WI38 (cell line): ENCODE data around the gene LMX1B.
"Not testable (repeated sequence)": the region's sequence is repeated elsewhere in the genome, so short reads cannot be mapped to it uniquely, and the experiment has no call there.

Experiments
- H3K4me3 ChIP-seq: 2 replicates; pipeline ENCODE4 v1.5.1; 2011; ENCODE audit warnings: low read depth, mild to moderate bottlenecking, control low read depth, low read length
- TF ChIP-seq, protein P1 (sequence below): IDR thresholded peaks from 2 replicates; pipeline ENCODE4 v1.5.1; 2012; ENCODE audit warnings: low read depth, mild to moderate bottlenecking, control low read depth, low read length

Gene LMX1B

GRCh38 chr9:126704892-126705766 is 91.4 kb downstream of the LMX1B start:
- TF ChIP-seq, protein P1, sequence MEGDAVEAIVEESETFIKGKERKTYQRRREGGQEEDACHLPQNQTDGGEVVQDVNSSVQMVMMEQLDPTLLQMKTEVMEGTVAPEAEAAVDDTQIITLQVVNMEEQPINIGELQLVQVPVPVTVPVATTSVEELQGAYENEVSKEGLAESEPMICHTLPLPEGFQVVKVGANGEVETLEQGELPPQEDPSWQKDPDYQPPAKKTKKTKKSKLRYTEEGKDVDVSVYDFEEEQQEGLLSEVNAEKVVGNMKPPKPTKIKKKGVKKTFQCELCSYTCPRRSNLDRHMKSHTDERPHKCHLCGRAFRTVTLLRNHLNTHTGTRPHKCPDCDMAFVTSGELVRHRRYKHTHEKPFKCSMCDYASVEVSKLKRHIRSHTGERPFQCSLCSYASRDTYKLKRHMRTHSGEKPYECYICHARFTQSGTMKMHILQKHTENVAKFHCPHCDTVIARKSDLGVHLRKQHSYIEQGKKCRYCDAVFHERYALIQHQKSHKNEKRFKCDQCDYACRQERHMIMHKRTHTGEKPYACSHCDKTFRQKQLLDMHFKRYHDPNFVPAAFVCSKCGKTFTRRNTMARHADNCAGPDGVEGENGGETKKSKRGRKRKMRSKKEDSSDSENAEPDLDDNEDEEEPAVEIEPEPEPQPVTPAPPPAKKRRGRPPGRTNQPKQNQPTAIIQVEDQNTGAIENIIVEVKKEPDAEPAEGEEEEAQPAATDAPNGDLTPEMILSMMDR = peak; percentile 89

DNA sequence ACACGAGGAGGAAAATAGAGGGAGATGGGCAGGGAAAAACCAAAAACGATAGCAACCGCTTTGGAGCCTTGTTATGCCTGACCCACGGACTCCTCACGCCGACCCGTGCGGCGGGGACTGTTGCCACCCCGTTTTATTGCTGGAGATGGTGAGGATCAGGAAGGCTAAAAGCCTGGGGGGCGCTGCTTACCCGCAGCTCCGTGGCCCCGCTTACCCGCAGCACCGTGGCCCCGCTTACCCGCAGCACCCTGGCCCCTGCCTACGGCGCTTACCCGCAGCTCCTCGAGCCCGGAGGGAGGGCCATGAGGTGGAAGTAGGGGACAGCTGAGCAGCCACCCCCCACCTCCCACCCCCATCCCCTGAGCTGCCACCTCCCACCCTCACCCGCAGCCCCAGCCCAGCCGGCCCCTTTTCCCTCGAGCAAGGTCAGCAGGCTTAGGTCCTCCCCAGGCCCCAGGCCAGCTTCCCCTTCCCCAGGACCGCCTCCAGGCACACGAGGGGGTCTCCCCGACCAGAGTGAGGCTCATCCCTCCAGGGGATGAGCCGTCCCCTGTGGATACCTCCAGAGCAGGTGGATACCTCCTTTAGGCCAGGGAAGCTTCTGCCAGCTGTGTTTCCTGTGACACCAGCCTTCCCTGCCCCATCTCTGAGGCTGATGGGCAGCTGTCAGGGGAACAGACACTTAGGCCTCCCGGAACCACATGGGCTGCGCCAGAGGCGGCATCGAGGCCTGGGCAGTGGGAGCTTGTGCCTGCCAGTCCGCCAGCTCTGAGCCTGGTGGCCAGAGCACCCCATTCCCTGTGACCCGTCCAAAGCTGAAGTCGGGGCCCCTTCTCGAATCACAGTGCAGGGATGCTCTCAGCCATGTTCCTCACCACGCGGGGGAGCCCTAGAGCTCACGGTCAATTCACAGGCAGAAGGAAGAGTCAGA is 92.3 kb downstream of the LMX1B start:
- TF ChIP-seq, protein P1 = peak; percentile 53
- H3K4me3 ChIP-seq = no peak overlapping the region

More at GRCh38 chr9:126704892-126705766, 91.4 kb downstream of the LMX1B start:
- H3K4me3 ChIP-seq = no peak overlapping the region

DNA sequence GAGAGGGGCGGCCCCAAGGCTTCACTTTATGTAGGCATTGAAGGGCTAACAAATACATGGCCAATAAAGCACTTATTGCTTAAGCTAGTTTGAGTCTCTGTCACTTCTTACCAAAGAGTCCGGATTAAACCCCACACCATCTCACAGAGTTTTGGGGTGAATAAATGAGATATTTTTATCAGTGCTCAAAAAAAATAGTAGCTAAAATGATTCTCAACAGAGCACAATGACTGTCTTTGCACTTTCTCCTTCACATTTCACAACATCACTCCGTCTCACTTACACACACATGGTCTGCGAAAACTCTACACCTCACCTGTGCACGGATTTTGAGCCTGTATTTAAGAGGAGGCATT is 92.9 kb downstream of the LMX1B start:
- H3K4me3 ChIP-seq = no peak overlapping the region
- TF ChIP-seq, protein P1 = no peak

DNA sequence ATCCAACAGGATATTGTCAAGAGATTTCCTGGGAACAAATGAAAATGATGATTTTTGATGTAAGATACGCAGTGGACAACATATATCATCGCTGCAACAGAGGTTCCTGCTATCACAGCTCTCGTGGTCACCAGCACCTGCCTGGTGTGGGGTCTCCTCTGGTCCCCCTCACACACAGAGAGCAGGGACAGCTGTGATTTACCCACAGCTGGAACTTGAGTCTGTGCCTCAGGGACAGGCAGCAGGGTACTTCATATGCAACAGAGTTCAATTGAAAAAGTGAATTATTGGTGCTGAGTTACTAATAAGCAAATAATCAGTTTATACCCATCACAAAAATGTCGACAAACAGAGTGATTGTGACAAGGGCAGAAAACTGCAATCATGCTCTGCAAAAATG is 93.4 kb downstream of the LMX1B start:
- TF ChIP-seq, protein P1 = no peak
- no peak overlapping the region for H3K4me3 ChIP-seq

- H3K4me3 ChIP-seq = not testable (repeated sequence)
Measured at GRCh38 chr9:126707712-126708111, 94.0 kb downstream of the LMX1B start.

DNA sequence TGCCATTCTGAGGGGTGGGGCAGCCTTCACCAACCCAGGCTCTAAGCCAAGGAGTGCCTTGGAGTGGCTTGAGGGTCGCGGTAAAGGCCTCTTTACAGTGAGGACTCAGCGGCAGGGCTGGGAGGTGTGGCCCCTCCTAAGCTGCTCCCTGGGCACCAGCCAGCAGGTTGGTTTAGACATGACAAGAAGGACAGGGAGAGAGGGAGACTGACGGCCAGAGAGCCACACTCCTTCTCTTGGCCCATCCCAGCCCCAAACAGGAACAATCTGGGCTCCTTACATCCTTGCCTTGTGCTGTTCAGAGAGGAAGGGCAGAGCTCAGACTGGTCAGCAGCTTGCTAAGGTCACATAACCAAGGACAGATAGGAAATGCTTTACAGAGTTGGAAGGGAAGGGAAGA is 94.5 kb downstream of the LMX1B start:
- TF ChIP-seq, protein P1 = no peak
- no peak overlapping the region for H3K4me3 ChIP-seq

DNA sequence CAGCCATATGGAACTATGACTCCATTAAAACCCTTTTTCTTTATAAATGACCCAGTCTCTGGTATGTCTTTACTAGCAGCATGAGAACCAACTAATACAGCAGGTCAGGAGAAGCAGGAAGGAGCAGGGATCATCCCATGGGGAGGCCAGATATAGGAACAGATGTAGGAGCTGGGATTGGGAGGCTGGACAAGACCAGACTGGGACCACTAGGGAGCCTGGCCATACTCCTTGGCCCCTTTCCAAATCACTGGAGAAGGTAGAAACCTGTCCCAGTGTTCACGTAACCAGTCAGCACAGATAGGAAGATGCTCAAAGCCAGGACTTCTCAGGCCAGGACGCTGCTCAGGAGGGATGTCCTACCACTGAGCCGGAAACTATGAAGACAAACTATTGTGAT is 95.5 kb downstream of the LMX1B start:
- no peak overlapping the region for H3K4me3 ChIP-seq

More for the DNA sequence above, 95.5 kb downstream of the LMX1B start:
- TF ChIP-seq, protein P1 = no peak
